ENCODE measurements around the gene RNF151.
"Not testable (repeated sequence)": the region's sequence is repeated elsewhere in the genome, so short reads cannot be mapped to it uniquely, and the experiment has no call there.

The RNF151 gene

GRCh38 chr16:1939833-1940232 lies 26.8 kb upstream of the RNF151 start:
- not testable (repeated sequence) for DNase-seq

GRCh38 chr16:1940273-1941161 lies 26.1 kb upstream of the RNF151 start:
- DNase-seq: no peak

GRCh38 chr16:1941162-1942046 lies 25.3 kb upstream of the RNF151 start:
- peak; percentile 49 for DNase-seq

- DNase-seq: no peak
Measured at GRCh38 chr16:1942047-1942809, 24.4 kb upstream of the RNF151 start.

GRCh38 chr16:1942810-1943726 lies 23.6 kb upstream of the RNF151 start, which contains the start of gene MSRB1:
Gene MSRB1 (minus strand): TSS chr16:1943199. CDS start chr16:1943156, 43 bp downstream.
- DNase-seq: peak; percentile 98

GRCh38 chr16:1944612-1945199 lies 21.9 kb upstream of the RNF151 start:
- DNase-seq: no peak

- no peak for DNase-seq
Measured at GRCh38 chr16:1945559-1946391, 20.9 kb upstream of the RNF151 start.

GRCh38 chr16:1946495-1947368 lies 19.9 kb upstream of the RNF151 start:
- DNase-seq: no peak

GRCh38 chr16:1947369-1947670 lies 19.3 kb upstream of the RNF151 start:
- DNase-seq: no peak

GRCh38 chr16:1949507-1949906 lies 17.1 kb upstream of the RNF151 start:
- no peak for DNase-seq

GRCh38 chr16:1950047-1950446 lies 16.6 kb upstream of the RNF151 start:
- no peak for DNase-seq

GRCh38 chr16:1950559-1950958 lies 16.1 kb upstream of the RNF151 start:
- no peak for DNase-seq

GRCh38 chr16:1953734-1954133 lies 12.9 kb upstream of the RNF151 start:
- no peak for DNase-seq

- not testable (repeated sequence) for DNase-seq
Measured at GRCh38 chr16:1957434-1958142, 9.1 kb upstream of the RNF151 start.

GRCh38 chr16:1958143-1958491 lies 8.5 kb upstream of the RNF151 start:
- not testable (repeated sequence) for DNase-seq

GRCh38 chr16:1958715-1959268 lies 7.9 kb upstream of the RNF151 start:
- no peak for DNase-seq

- peak; percentile 89 for DNase-seq
Measured at GRCh38 chr16:1959269-1960039, 7.2 kb upstream of the RNF151 start, which contains the start of gene NDUFB10. Gene NDUFB10 (plus strand): TSS chr16:1959538. CDS start chr16:1959625, 87 bp downstream.

Measured in fibroblast of skin of right biceps (primary cell).